GM18868 (cell line): ENCODE measurements around the gene TIAM1.
A peak's percentile ranks its signal among the peaks of the same experiment; 100 is the strongest.

Source experiments
- ATAC-seq: cut with Tn5 transposase; IDR thresholded peaks from one replicate; pipeline ENCODE4 v1.9.1; 2021; ENCODE audit warnings: mild to moderate bottlenecking, moderate library complexity; ENCODE audit not compliant: unreplicated experiment

The TIAM1 gene

GRCh38 chr21:31343680-31344480 is at the start of gene TIAM1:
Gene TIAM1 (minus strand): TSS chr21:31344261. CDS start chr21:31266972, 77,289 bp downstream.
- ATAC-seq, result peak; percentile 71

GRCh38 chr21:31387560-31388186 is 43.6 kb upstream of the TIAM1 start:
- ATAC-seq, result no peak

- no peak for ATAC-seq
Measured at GRCh38 chr21:31386006-31386405, 41.9 kb upstream of the TIAM1 start.

- no peak for ATAC-seq
Measured at GRCh38 chr21:31383770-31384169, 39.7 kb upstream of the TIAM1 start.

GRCh38 chr21:31382060-31382459 is 38.0 kb upstream of the TIAM1 start:
- no peak for ATAC-seq

GRCh38 chr21:31376301-31376700 is 32.2 kb upstream of the TIAM1 start:
- ATAC-seq, result no peak

- ATAC-seq, result no peak
Measured at GRCh38 chr21:31374395-31374794, 30.3 kb upstream of the TIAM1 start.

GRCh38 chr21:31372471-31372765 is 28.4 kb upstream of the TIAM1 start:
- no peak for ATAC-seq

- no peak for ATAC-seq
Measured at GRCh38 chr21:31371715-31372470, 27.8 kb upstream of the TIAM1 start.

GRCh38 chr21:31370893-31371544 is 27.0 kb upstream of the TIAM1 start:
- ATAC-seq, result no peak

GRCh38 chr21:31370281-31370892 is 26.3 kb upstream of the TIAM1 start:
- ATAC-seq, result no peak

- ATAC-seq, result no peak
Measured at GRCh38 chr21:31368361-31368760, 24.3 kb upstream of the TIAM1 start.

- ATAC-seq, result no peak
Measured at GRCh38 chr21:31367801-31368200, 23.7 kb upstream of the TIAM1 start.

GRCh38 chr21:31366825-31367224 is 22.8 kb upstream of the TIAM1 start:
- ATAC-seq, result no peak

GRCh38 chr21:31364253-31364945 is 20.3 kb upstream of the TIAM1 start:
- no peak for ATAC-seq

GRCh38 chr21:31363720-31364119 is 19.7 kb upstream of the TIAM1 start:
- no peak for ATAC-seq

- ATAC-seq, result no peak
Measured at GRCh38 chr21:31360717-31361116, 16.7 kb upstream of the TIAM1 start.

GRCh38 chr21:31358158-31358557 is 14.1 kb upstream of the TIAM1 start:
- no peak for ATAC-seq

- ATAC-seq, result no peak
Measured at GRCh38 chr21:31356440-31356839, 12.4 kb upstream of the TIAM1 start.
